ENCODE measurements around the gene COL20A1.
A peak's percentile ranks its signal among the peaks of the same experiment; 100 is the strongest.

Gene COL20A1

GRCh38 chr20:63346131-63347080 is 53.4 kb downstream of the COL20A1 start:
- TF ChIP-seq GATA1 (IDR thresholded peaks at IDR 0.05; ENCODE audit: low read depth, low read length) (no peak), POLR2A (IDR thresholded peaks at IDR 0.05; ENCODE audit: low read length) (no peak)
- no peak for DNase-seq

GRCh38 chr20:63347081-63347741 is 54.2 kb downstream of the COL20A1 start:
- no peak for DNase-seq
- TF ChIP-seq POLR2A (IDR thresholded peaks at IDR 0.05; ENCODE audit: low read length), result no peak
- no peak for TF ChIP-seq GATA1 (IDR thresholded peaks at IDR 0.05; ENCODE audit: low read depth, low read length)

- DNase-seq, result no peak
- TF ChIP-seq GATA1 (IDR thresholded peaks at IDR 0.05; ENCODE audit: low read depth, low read length) (no peak), POLR2A (IDR thresholded peaks at IDR 0.05; ENCODE audit: low read length) (no peak)
These were observed 55.2 kb downstream of the COL20A1 start for GRCh38 chr20:63347950-63348827.

GRCh38 chr20:63348828-63349515 is 56.0 kb downstream of the COL20A1 start:
- no peak for TF ChIP-seq GATA1 (IDR thresholded peaks at IDR 0.05; ENCODE audit: low read depth, low read length)
- no peak for TF ChIP-seq POLR2A (IDR thresholded peaks at IDR 0.05; ENCODE audit: low read length)
- no peak for DNase-seq

GRCh38 chr20:63349516-63349895 is 56.5 kb downstream of the COL20A1 start:
- TF ChIP-seq POLR2A (IDR thresholded peaks at IDR 0.05; ENCODE audit: low read length) (no peak), GATA1 (IDR thresholded peaks at IDR 0.05; ENCODE audit: low read depth, low read length) (no peak)
- DNase-seq, result no peak

GRCh38 chr20:63350196-63350595 is 57.2 kb downstream of the COL20A1 start:
- TF ChIP-seq POLR2A (IDR thresholded peaks at IDR 0.05; ENCODE audit: low read length), result no peak
- DNase-seq, result no peak

- TF ChIP-seq GATA1 (IDR thresholded peaks at IDR 0.05; ENCODE audit: low read depth, low read length), result no peak
- no peak for TF ChIP-seq POLR2A (IDR thresholded peaks at IDR 0.05; ENCODE audit: low read length)
- DNase-seq, result peak; percentile 30 to 39
These were observed 57.8 kb downstream of the COL20A1 start for GRCh38 chr20:63350597-63351325.

- no peak for TF ChIP-seq POLR2A (IDR thresholded peaks at IDR 0.05; ENCODE audit: low read length)
- TF ChIP-seq GATA1 (IDR thresholded peaks at IDR 0.05; ENCODE audit: low read depth, low read length), result no peak
- no peak for DNase-seq
These were observed 58.3 kb downstream of the COL20A1 start for GRCh38 chr20:63351326-63351700.

GRCh38 chr20:63351811-63352591 is 59.0 kb downstream of the COL20A1 start:
- no peak for DNase-seq
- TF ChIP-seq GATA1 (IDR thresholded peaks at IDR 0.05; ENCODE audit: low read depth, low read length) (no peak), POLR2A (IDR thresholded peaks at IDR 0.05; ENCODE audit: low read length) (no peak)

- TF ChIP-seq POLR2A (IDR thresholded peaks at IDR 0.05; ENCODE audit: low read length) (no peak), GATA1 (IDR thresholded peaks at IDR 0.05; ENCODE audit: low read depth, low read length) (no peak)
- no peak for DNase-seq
These were observed 59.8 kb downstream of the COL20A1 start for GRCh38 chr20:63352811-63353221.

- TF ChIP-seq GATA1 (IDR thresholded peaks at IDR 0.05; ENCODE audit: low read depth, low read length) (no peak), POLR2A (IDR thresholded peaks at IDR 0.05; ENCODE audit: low read length) (no peak)
- no peak for DNase-seq
These were observed 61.8 kb downstream of the COL20A1 start for GRCh38 chr20:63354636-63355350.
